Anterior cingulate cortex (tissue), 58 donors: ENCODE measurements around the gene SLC11A2.
A peak's percentile ranks its signal among the peaks of the same experiment; 100 is the strongest.
"Not testable (repeated sequence)": the region's sequence is repeated elsewhere in the genome, so short reads cannot be mapped to it uniquely, and the experiment has no call there.

Experiments used
- DNase-seq, 58 donors: peaks; one replicate each; lab custom pipeline; 2025; lab: John Stamatoyannopoulos, UW

Gene SLC11A2

DNA sequence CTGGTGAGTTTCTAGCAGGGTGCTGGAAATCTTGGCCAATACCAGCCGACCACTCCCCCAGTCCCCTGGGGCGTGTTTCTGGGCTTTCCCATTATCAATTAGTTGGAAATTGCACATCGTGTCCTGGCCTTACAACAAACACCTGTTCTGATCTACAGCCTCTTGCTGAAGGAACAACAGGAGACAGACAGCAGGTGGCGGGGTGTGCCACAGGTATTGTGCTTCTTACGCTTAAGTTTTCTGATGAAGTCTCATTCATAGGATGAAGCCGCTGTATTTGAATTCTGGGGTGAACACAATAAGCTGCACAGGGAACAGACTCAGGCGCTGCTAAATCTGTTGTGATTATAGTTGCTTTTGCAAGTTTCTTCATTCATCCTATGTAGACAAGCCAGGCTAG, 73.1 kb downstream of the SLC11A2 start:
- no peak for DNase-seq

DNA sequence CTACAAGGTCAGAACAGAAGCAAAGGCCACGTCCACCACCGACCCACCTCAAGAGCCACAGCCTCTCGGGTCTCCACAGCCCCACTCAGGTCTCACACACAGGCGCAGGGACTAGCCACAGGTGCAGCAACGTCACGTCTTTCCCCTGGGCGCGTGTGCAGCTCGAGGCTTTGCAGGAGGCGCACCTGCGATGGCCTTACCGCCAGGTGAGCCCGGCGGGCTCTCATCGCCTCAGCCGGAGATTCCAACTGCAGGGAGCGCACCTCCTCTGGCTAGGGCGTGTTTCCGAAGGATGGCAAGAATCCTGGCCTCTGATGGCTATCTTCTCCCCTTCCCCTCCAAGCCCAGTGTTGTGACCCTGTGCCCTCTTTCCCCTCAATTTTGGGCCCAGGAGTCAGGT, 73.7 kb downstream of the SLC11A2 start, which contains the start of gene HIGD1C:
Gene HIGD1C (plus strand): TSS at position 35 of the 400 bp plus-strand sequence. CDS start 1,455 bp downstream, outside the sequence.
- DNase-seq = no peak

DNA sequence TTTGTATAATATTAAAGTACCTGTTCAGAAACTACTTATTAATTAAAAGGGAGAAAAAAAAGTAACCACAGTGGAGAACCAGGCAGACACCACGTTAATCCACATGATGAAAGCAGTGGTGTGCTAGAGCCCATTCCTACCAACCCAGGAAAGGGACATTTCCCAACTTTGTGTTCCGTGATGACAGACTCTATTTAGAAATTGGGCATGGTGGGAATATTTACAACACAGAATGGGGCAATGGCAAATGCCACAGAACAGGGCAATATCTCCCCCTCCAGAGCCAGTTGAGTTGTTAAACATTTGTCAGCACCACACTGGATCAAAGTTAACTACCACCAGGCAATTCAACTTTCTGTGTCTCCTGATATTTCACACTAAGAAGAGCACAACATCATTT, 75.1 kb downstream of the SLC11A2 start:
- no peak for DNase-seq

DNA sequence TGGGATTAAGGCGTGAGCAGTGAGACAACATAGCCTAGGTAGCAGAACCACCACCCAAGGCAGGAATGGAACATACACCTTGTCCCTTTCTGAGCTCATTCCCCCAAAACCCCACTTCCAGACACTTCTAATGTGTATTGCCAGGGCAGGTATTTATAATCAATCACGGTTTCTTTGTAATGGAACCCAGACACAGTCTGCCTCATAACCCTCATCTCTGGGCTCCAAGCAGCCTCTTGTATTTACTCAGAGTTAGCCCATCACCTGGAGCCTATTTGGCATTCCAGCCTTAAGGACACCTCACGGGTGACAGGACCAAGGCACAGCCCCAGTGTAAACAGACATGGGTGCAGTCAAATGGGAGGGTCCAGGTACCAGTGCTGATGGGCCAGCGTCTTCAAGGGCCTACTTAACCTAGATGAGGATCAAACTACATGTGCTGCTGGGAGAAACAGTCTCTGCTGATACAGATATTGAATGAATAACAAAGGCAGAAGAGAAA, 76.3 kb downstream of the SLC11A2 start:
- DNase-seq = no peak

DNA sequence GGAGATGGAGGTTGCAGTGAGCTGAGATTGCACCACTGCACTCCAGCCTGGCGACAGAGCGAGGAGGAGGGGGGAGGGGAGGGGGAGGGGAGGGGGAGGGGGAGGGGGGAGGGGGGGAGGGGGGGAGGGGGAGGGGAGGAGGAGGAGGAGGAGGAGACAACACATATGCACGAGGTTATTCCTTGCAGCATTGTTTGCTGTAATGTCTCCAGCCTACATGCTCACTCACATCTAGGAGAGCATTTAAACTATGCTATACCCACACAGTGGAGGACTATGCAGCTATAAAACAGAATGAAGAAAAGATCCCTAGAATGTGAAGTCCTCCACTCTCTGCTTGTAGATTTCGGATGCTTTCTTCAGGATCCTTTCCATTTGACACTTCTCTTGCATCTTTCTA, 77.4 kb downstream of the SLC11A2 start:
- DNase-seq = no peak

DNA sequence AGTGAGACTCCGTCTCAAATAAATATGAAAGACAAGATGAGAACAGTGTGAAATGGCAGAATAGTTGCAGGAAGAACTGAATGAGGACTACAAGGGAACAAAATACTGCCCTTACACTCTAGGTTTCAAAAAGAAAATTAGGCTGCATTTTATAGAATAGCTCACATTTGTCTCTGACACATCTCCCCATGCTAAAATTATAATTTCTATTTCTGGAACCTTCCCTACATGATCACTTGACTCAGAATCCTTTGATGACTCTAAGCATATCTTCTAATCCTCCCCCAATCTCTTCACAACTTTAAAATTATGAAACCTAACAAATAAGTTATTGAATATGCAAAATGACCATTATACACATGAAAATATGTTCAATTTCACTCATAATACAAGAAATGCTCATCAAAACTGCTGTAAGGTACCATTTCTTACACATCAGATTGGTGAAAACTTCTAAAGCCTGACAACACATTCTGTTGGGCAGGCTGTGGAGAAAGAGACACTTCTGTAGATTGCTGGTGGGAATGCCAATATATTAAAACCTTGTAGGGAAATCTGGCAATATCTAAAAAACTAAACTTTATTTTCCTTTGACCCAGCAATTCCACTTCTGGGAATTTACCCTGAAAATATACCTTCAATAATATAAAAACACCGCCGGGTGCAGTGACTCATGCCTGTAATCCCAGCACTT, 78.1 kb downstream of the SLC11A2 start:
- no peak for DNase-seq

DNA sequence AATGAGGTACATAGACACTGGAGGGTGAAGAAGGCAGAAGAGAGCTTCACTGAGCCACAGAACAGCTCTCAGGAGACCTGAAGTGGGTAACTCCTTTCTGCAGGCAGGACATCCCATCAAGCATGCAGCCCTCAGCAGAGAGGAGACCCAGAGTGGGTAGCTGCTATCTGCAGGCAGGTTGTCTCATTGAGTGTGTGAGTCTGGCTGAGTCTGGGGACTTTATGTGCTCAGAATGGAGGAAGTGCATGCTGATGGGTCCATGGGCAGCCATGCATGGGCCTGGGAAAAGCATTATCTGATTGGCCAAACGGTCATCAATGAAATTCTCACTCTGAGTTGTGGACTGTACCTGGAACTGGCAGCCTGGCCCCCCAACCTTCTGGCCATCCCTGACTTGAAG, 88.5 kb downstream of the SLC11A2 start:
- DNase-seq = no peak

DNA sequence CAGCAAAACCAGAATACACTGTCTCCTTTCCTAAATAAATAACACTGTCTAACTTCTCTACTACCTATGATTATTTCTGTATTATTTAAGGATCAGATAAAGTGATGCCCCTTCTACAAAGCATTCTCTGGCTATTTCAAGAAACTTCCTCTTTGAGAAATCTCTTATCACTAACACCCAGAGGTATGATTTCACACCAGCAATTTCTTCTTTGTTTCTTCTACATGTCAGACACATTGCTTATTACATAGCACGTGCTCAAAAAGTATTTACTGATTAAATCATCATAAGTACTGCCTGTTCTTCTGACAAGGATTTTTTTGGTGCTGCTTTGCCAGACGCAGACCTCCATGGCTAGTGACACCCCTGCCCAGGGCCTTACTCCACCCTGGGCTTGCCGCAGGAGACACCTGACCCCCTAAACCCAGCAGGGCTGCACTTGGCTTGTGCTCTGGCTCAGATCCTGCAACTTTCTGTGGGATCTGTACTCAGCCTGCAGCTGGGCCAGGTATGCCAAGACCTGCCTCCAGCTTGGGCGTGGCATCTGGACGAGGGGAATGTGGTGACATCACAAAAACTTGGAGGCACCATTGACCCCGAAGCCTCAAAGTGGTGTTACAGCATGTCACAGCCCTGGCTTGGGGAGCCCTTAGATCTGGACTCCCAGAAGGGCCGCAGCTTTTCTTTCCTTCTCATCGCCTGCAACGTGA, 89.2 kb downstream of the SLC11A2 start:
- no peak for DNase-seq

DNA sequence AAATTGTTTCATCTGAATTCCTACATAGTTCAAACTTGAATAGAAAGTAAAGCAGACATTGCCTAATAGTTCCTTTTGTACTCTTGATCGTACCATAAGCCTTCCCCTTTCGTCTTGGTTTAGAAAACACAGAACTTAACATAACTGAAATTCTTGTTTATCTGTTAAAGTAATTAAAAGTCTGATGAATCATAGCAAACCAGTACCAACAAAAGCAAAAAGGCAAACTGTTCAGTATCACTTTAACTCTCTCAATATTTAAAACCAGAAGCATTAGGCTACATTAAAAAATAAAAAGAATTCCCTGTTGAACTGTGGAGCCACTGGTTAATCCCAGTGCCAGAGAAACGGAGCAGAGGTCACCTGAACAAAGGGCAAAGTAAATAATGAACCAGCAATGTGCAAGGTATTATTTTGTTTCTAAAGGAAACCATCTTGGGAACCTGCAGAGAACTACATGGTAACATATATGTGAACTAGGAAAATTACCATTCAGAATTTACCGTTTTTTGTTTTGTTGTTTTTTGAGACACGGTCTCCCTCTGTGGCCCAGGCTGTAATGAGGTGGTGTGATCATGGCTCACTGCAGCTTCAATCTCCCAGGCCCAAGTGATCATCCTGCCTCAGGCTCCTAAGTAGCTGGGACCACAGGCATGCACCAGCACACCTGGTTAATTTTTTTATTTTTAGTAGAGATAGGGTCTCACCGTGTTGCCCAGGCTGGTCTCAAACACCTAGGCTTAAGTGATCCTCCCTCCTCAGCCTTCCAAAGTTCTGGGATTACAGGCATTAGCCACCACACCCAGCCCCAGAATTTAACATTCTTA, 91.0 kb downstream of the SLC11A2 start:
- DNase-seq = no peak

DNA sequence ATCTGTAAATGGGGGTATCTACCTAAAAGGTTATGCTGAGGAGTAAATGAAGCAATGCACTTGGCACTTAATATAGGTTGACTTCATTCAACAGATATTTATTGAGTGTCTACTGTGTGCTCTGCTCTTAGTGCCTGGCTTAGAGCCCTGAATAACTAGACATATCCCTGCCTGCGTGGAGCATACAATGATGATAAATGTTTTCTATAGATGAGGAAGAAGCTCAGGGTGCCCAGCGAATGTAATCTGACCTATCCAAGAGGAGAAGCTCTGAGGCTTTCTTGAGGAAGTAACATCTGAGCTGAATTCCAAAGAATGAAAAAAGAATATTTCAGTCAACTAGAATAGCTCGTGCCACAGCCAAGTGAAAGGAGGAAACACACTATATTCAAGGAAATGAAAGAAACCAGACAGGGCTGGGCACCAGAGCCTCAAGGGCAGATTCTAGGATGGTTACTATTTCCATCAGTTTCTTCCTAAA, 91.8 kb downstream of the SLC11A2 start:
- peak in 1 of 58 donors; percentile 24 for DNase-seq

DNA sequence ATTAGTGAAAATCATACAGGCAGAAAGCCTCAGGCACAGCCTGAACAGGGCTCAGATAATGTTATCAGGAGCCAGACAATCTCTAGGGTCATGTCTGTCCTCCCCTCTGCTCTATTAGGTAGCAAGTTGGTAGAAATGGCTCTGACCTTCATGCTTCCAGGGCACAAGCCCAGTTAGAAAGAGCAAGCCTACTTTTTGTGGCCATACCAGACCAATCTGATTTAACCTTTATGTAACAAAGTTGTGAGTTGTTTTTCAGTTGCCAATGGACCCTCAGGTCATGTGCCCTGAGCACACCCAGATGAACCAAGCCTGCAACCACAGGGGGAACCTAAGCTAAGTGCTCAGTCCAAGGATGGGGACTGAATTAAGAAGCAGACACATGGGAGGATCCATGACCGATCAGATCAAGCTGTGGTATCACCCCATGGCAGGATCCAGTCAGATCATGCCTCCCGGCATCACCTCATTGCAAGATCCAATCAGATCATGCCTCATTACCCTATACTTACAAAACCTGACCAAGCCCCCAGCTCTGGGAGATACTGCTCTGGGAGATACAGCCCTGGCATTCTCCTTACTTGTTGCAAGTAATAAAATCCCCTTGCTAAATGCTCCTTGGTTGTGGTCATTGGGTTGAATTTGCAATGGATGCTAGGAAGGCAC, 92.6 kb downstream of the SLC11A2 start:
- no peak for DNase-seq

DNA sequence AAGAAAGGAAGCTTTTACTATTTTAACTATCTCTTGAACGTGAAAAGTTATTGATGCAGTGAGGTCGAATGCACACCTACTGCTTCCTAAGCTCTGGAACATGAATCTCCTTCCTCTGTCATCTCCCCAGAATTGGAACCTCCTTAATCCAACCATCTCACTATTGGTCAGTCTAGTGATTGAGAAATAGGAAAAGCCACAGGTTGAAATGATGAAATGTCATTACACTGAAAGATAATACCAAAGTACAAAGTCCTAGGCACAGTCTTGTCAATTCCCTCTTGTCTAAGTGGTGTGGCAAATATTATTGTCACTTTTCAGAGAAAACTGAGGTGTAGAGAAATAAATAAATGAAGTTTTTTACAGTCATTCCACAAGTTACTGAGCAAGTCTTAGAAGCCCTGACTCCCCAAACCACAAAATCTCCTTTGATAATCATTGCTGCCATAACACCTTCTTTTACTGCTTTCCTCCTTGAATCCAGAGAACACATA, 93.3 kb downstream of the SLC11A2 start:
- no peak for DNase-seq

DNA sequence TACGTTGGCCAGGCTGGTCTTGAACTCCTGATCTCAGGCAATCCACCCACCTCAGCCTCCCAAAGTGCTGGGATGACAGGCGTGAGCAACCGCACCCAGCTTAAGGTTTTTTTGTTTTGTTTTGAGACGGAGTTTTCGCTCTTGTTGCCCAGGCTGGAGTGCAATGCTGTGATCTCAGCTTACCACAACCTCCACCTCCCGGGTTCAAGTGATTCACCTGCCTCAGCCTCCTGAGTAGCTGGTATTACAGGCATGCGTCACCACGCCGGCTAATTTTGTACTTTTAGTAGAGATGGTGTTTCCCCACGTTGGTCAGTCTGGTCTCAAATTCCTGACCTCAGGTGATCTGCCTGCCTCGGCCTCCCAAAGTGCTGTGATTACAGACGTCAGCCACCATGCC, 95.7 kb downstream of the SLC11A2 start:
- not testable (repeated sequence) for DNase-seq

DNA sequence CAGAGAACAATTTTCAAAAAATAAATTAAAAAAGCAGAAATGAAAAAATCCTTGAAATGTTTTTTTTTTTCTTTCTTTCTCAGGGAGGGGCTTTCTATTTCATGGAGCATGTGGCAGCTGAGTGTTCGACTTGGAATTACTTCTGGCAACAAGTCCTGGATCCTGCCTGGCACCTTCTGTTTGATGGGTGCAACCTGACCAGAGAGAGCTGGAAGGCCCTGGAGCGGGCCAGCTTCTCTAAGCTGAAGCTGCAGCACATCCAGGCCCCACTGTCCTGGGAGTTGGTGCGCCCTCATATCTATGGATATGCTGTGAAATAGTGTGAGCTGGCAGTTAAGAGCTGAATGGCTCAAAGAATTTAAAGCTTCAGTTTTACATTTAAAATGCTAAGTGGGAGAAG, 96.4 kb downstream of the SLC11A2 start:
- no peak for DNase-seq
